GM13976 (cell line): ENCODE data around the gene CEP112.

Source experiments
- DNase-seq: peaks from one replicate; pipeline ENCODE4 v3.0.0; 2012; ENCODE audit warnings: low spot score
- in situ Hi-C: fragments of 300-500 bp; cut with MboI; formaldehyde crosslinking; loops from one replicate; pipeline ENCODE4 v1.12.0; 2022; ENCODE audit warnings: low sequenced_read_pairs, mixed read lengths, inconsistent platforms; ENCODE audit not compliant: unreplicated experiment
- TF ChIP-seq, protein P1 (sequence below): IDR thresholded peaks from 2 replicates; pipeline ENCODE4 v1.5.1; 2012; ENCODE audit warnings: borderline replicate concordance, mild to moderate bottlenecking; ENCODE audit not compliant: insufficient read depth; ENCODE audit errors: extremely low read depth, missing control alignments, control extremely low read depth

The CEP112 gene

DNA sequence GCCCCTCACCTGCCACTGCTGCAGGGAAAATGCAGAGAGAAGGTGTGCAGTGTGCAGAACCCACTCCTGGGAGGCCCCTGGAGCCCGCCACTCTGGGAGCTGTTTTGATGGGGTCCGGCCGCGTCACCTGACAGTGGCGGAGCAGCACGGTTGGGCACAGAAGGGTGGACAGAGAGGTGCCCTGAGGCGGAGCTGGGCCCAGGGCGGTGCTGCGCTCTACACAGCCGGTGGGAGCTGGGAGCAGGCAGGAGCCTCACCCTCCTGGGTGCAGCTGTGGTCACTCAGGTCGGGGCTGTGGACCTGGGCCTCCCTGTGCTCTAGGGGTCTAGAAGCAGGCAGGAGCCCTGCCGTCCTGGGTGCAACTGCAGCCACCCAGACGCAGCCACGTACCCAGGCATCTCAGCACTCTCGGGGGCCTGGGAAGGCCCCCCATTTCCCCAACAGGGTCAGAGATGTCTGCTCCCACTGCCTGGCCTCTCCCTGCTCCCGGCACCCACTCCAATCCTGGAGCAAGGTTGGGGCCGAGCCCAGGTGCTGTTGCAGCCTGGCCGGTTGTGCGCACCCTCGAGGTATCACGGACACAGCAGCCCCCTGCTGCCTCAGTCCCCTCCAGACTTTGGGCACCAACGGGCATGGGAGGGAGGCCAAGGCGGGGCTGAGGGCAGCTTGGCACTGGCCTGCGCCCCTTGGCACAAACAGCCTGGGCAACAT is 326.1 kb downstream of the CEP112 start:
- no peak for DNase-seq
- in situ Hi-C loops = no loop called here
- TF ChIP-seq, protein P1, sequence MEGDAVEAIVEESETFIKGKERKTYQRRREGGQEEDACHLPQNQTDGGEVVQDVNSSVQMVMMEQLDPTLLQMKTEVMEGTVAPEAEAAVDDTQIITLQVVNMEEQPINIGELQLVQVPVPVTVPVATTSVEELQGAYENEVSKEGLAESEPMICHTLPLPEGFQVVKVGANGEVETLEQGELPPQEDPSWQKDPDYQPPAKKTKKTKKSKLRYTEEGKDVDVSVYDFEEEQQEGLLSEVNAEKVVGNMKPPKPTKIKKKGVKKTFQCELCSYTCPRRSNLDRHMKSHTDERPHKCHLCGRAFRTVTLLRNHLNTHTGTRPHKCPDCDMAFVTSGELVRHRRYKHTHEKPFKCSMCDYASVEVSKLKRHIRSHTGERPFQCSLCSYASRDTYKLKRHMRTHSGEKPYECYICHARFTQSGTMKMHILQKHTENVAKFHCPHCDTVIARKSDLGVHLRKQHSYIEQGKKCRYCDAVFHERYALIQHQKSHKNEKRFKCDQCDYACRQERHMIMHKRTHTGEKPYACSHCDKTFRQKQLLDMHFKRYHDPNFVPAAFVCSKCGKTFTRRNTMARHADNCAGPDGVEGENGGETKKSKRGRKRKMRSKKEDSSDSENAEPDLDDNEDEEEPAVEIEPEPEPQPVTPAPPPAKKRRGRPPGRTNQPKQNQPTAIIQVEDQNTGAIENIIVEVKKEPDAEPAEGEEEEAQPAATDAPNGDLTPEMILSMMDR = no peak

DNA sequence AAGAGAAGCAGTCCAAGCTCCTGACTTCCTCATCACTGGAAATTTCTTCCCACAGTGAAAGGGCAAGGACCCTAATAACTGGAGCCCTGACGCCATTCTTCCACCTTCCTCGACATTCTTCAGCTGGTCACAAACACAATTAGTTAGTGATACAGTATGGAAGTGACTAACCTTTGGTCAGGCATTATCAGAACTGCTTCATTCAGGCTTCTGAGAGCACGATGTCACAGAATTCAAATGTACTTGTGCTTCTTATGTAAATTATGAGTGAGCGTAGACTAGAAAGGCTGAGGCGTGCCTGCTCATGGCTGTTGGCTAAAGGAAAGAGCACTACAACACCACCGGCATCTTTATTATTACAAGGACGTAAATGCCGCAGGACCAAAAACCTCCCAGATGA is 327.5 kb downstream of the CEP112 start:
- in situ Hi-C loops = no loop called here
- no peak for DNase-seq
- TF ChIP-seq, protein P1 = no peak

DNA sequence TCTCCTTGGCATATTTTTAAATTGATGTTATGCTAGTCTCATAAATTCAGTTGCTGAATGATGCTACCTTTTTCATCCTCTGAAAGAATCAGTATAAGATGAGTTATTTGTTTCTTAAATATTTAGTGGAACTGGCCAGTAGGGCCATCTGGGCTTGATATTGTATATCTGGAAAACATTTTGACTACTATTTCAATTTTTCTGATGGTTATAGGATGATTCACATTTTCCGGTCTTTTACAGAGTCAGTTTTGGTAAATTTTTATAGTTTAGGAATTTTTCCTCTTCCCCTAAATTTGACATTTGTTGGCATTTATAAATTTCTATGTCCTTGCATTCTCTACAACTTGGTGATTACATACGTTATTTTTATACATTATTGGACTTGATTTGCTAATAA is 334.2 kb downstream of the CEP112 start:
- no peak for DNase-seq
- in situ Hi-C loops = no loop called here
- TF ChIP-seq, protein P1 = no peak

DNA sequence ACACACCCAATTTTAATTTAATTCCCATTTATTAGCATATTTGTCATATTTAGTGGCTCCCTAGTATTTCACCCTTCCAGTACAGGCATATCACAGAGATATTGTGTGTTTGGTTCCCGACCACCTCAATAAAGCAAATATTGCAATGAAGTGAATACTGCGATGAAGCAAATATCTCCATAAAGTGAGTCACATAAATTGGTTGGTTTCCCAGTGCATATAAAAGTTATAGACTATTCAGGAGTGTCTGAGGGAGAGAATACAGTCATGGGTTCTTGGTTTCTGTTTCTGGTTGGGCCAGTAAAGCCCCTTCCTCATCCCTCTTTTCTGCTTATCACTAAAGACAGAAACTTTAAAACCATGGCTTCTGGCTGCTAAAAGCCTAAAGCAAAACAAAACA is 335.1 kb downstream of the CEP112 start:
- in situ Hi-C loops = no loop called here
- no peak for DNase-seq
- TF ChIP-seq, protein P1 = no peak

DNA sequence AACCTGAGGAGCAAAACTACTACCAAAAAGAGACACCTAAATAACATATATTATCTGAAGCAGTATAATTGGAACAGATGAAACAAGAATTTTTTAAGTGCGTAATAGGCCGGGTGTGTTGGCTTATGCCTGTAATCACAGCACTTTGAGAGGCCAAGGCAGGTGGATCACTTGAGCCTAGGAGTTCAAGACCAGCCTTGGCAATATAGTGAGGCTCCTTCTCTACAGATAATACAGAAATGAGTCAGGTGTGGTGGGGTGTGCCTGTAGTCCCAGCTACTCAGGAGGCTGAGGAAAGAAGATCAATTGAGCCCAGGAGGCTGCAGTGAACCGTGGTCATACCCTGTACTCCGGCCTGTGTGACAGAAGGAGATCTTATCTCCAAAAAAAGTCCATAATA is 336.3 kb downstream of the CEP112 start:
- TF ChIP-seq, protein P1 = no peak
- DNase-seq = no peak
- in situ Hi-C loops = no loop called here

DNA sequence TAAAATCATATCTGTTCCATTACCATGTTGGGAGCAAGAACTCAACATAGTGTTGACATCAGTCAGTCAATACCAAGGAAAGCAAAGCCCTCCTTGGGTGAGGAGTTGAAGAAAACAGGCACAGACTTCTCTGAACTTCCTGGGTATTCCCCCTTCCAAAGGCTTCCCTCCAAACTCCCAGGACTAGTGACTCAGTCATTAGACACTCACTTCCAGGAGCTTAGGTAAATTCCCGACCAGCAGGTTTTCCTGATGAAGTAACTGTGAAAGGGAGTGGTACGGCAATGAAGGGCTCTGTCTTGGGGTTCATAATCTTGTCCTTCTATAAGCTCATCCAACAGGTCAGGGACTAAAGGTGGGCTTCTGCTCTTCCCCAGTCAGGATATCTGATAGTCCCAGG is 336.7 kb downstream of the CEP112 start:
- no peak for DNase-seq
- in situ Hi-C loops = no loop called here
- TF ChIP-seq, protein P1 = no peak

DNA sequence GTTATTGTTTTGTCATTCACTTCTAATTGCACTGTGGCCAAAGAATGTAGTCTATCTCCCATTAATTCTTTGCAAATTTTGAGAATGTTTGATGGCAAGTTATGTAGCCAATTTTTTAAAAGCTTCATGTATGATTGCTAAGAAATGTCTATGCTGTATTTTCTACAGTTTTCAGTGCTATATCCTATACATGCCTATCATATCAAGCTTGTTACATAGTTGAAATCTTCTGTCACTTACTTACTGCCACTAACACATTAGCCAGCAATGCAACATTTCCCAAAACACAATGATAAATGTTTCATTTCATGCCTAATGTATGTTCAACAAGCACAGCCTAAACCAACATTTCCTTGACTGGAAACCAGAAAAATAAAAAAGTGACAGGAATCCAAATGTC is 338.1 kb downstream of the CEP112 start:
- in situ Hi-C loops = no loop called here
- no peak for DNase-seq
- TF ChIP-seq, protein P1 = no peak
